Keratinocyte (primary cell): ENCODE measurements around the gene CMTR1. TPM values are rescaled to one million over a fixed set of nuclear protein-coding genes. Genes with fewer than 3 reads are reported as not detected.
"Not testable (repeated sequence)": the region's sequence is repeated elsewhere in the genome, so short reads cannot be mapped to it uniquely, and the experiment has no call there.

Experiments used
- DNase-seq: peaks from one replicate; pipeline ENCODE4 v3.0.0-alpha.2; 2011; ENCODE audit warnings: low read depth, missing footprints, low spot score
- FAIRE-seq: peaks from 2 replicates; lab custom pipeline; 2011; peaks lifted over from hg19 to GRCh38; lab: Jason Lieb, UNC
- H2AFZ ChIP-seq: 2 replicates; pipeline ENCODE4 v1.6.0; 2012; ENCODE audit warnings: low read length, control low read depth, inconsistent platforms; ENCODE audit not compliant: control insufficient read depth
- H3K27ac ChIP-seq: 2 replicates; pipeline ENCODE4 v1.5.1; 2011; ENCODE audit warnings: low read length; ENCODE audit not compliant: control insufficient read depth, insufficient read depth
- H3K27me3 ChIP-seq: 3 replicates; pipeline ENCODE4 v1.6.0; 2011; ENCODE audit warnings: low read length; ENCODE audit not compliant: control insufficient read depth, insufficient read depth; ENCODE audit errors: extremely low read depth
- H3K36me3 ChIP-seq, 2 experiments: 2 replicates in 1 of 2; 3 replicates in 1 of 2; pipeline ENCODE4 v1.5.1; 2011; ENCODE audit warnings: low read length in 2 of 2, mild to moderate bottlenecking in 1 of 2; ENCODE audit not compliant: control insufficient read depth in 2 of 2, insufficient read depth in 2 of 2; ENCODE audit errors: extremely low read depth in 1 of 2
- H3K4me1 ChIP-seq: 3 replicates; pipeline ENCODE4 v1.5.1; 2011; ENCODE audit warnings: low read length; ENCODE audit not compliant: control insufficient read depth, insufficient read depth; ENCODE audit errors: extremely low read depth
- H3K4me2 ChIP-seq: 3 replicates; pipeline ENCODE4 v1.6.0; 2011; ENCODE audit warnings: low read depth, low read length; ENCODE audit not compliant: control insufficient read depth, insufficient read depth; ENCODE audit errors: extremely low read depth
- H3K4me3 ChIP-seq, 3 experiments: fragments of 200-600 bp in 1 of 3; sonication (generic) in 1 of 3; 2 replicates in 2 of 3; 3 replicates in 1 of 3; pipeline ENCODE4 v1.5.1; 2011 to 2016; ENCODE audit warnings: low read length in 3 of 3, mild to moderate bottlenecking in 3 of 3, control low read depth in 2 of 3, inconsistent platforms in 1 of 3, low read depth in 1 of 3, mixed read lengths in 1 of 3, mixed run types in 1 of 3, moderate library complexity in 1 of 3; ENCODE audit not compliant: control insufficient read depth in 2 of 3, insufficient read depth in 2 of 3; ENCODE audit errors: extremely low read depth in 1 of 3
- H3K79me2 ChIP-seq: 2 replicates; pipeline ENCODE4 v1.6.0; 2012; ENCODE audit warnings: low read length; ENCODE audit not compliant: control insufficient read depth, insufficient read depth
- H3K9ac ChIP-seq: 3 replicates; pipeline ENCODE4 v1.6.0; 2011; ENCODE audit warnings: low read length; ENCODE audit not compliant: control insufficient read depth, insufficient read depth; ENCODE audit errors: extremely low read depth
- H3K9me1 ChIP-seq: 3 replicates; pipeline ENCODE4 v1.6.0; 2011; ENCODE audit warnings: low read length; ENCODE audit not compliant: control insufficient read depth, insufficient read depth; ENCODE audit errors: extremely low read depth
- H3K9me3 ChIP-seq: 2 replicates; pipeline ENCODE4 v1.5.1; 2012; ENCODE audit warnings: low read depth, low read length; ENCODE audit not compliant: control insufficient read depth
- H4K20me1 ChIP-seq: 3 replicates; pipeline ENCODE4 v1.6.0; 2011; ENCODE audit warnings: low read length; ENCODE audit not compliant: control insufficient read depth, insufficient read depth; ENCODE audit errors: extremely low read depth
- CTCF ChIP-seq, 3 experiments: IDR thresholded peaks in 1 of 3; conservative IDR thresholded peaks in 1 of 3; optimal IDR thresholded peaks in 1 of 3; 2 replicates in 2 of 3; 3 replicates in 1 of 3; pipeline versions ENCODE3 to v1.5.1; 2011; ENCODE audit warnings: low read length in 3 of 3, mild to moderate bottlenecking in 3 of 3, moderate library complexity in 2 of 3, control low read depth in 1 of 3, inconsistent platforms in 1 of 3; ENCODE audit not compliant: insufficient read depth in 2 of 3; ENCODE audit errors: extremely low read depth in 1 of 3
- EZH2 ChIP-seq: IDR thresholded peaks from one replicate; pipeline ENCODE4 v1.6.1; 2012; ENCODE audit warnings: inconsistent platforms, mild to moderate bottlenecking, low read length, moderate library complexity
- dilution Hi-C: fragments of 300-500 bp; cut with MboI; formaldehyde crosslinking; loops from one replicate; pipeline ENCODE4 v1.7.0; 2020; ENCODE audit warnings: low sequenced_read_pairs; ENCODE audit not compliant: extremely low pct_ligation_motif_present
- polyA plus RNA-seq, 5 experiments: library from polyadenylated mRNA; depleted of rRNA in 3 of 5; stranded (reverse) in 3 of 5; stranded (forward) in 1 of 5; unstranded in 1 of 5; fragments of >200 nt; gene quantifications; 1 replicate in 1 of 5; 2 replicates in 3 of 5; 3 replicates in 1 of 5; pipeline versions ENCODE4 v1.2.1 to v1.2.3, GENCODE V29; 2011 to 2012; ENCODE audit warnings: missing spikeins in 2 of 5, low read depth in 1 of 5, low replicate concordance in 1 of 5

The CMTR1 gene
- polyA plus RNA-seq, 1 donor (not counting 4 experiments of a cell fraction or from before 2014, with no cell fraction given): 24.6 TPM

GRCh38 chr6:37499433-37500293, 66.6 kb downstream of the CMTR1 start, which contains the start of gene CCDC167:
Gene CCDC167 (minus strand): TSS chr6:37499893. CDS start chr6:37499863, 30 bp downstream.
- Histone ChIP-seq H4K20me1 (no peaks in the 10 kb centered on the region), H3K27ac (peak within 1 kb of the TSS; percentile 70), H3K27me3 (no peaks in the 10 kb centered on the region), H3K4me2 (peak within 1 kb of the TSS; percentile 93), H3K9ac (peak within 1 kb of the TSS; percentile 77), H3K79me2 (no peaks in the 10 kb centered on the region), H3K9me1 (no peaks in the 10 kb centered on the region), H3K36me3 (no peaks in the 10 kb centered on the region), H3K9me3 (no peaks in the 10 kb centered on the region), H3K4me1 (peaks cover 10% of the 10 kb centered on the region), H3K4me3 (peak within 1 kb of the TSS; percentile 52 to 86 (median 81)), H2AFZ (peak within 1 kb of the TSS; percentile 100)
- DNase-seq: peak; percentile 98
- peak; percentile 29 for FAIRE-seq
- TF ChIP-seq EZH2: no peak
- TF ChIP-seq CTCF (optimal IDR thresholded peaks at IDR 0.05 in 1 of 3, IDR thresholded peaks at IDR 0.05 in 1 of 3, conservative IDR thresholded peaks at IDR 0.05 in 1 of 3; ENCODE audit: extremely low read depth in 1 of 3, insufficient read depth in 2 of 3, low read length in 3 of 3): no peak
- dilution Hi-C loops: no loop called here

- DNase-seq: no peak
- Histone ChIP-seq H4K20me1 (no peaks in the 10 kb centered on the region), H3K36me3 (no peaks in the 10 kb centered on the region), H3K4me3 (peak overlapping the region; percentile 52 to 86 (median 81)), H3K4me2 (peak overlapping the region; percentile 93), H3K9ac (peak overlapping the region; percentile 77), H3K4me1 (peaks cover 10% of the 10 kb centered on the region), H3K27ac (no peak overlapping the region), H3K9me3 (no peaks in the 10 kb centered on the region), H3K27me3 (no peaks in the 10 kb centered on the region), H2AFZ (peak overlapping the region; percentile 100), H3K9me1 (no peaks in the 10 kb centered on the region), H3K79me2 (no peaks in the 10 kb centered on the region)
- dilution Hi-C loops: no loop called here
- no peak for FAIRE-seq
- no peak for TF ChIP-seq CTCF (optimal IDR thresholded peaks at IDR 0.05 in 1 of 3, IDR thresholded peaks at IDR 0.05 in 1 of 3, conservative IDR thresholded peaks at IDR 0.05 in 1 of 3; ENCODE audit: extremely low read depth in 1 of 3, insufficient read depth in 2 of 3, low read length in 3 of 3)
- no peak for TF ChIP-seq EZH2
Measured at GRCh38 chr6:37500294-37500608, 67.2 kb downstream of the CMTR1 start.

- H3K4me3 ChIP-seq, H4K20me1 ChIP-seq, H3K27ac ChIP-seq, H2AFZ ChIP-seq, H3K9me3 ChIP-seq, H3K4me2 ChIP-seq, H3K9me1 ChIP-seq, H3K36me3 ChIP-seq, DNase-seq, FAIRE-seq, H3K79me2 ChIP-seq, H3K27me3 ChIP-seq, dilution Hi-C loops, H3K9ac ChIP-seq: not testable (repeated sequence)
- H3K4me1 ChIP-seq: peaks cover 10% of the 10 kb centered on the region
Measured at GRCh38 chr6:37500904-37501303, 67.9 kb downstream of the CMTR1 start.
